Body of pancreas (tissue), 4 donors: Measurements from ENCODE around the gene TPRA1.

Experiments used
- CTCF ChIP-seq, 7 experiments: fragments of 450-650 bp in 4 of 7; fragments of 200-600 bp in 3 of 7; sonication (generic) in 3 of 7; IDR thresholded peaks; one replicate each; pipeline ENCODE4 v1.5.1; 2016 to 2019; ENCODE audit warnings: antibody characterized with exemption in 7 of 7
- POLR2A ChIP-seq, 3 donors: fragments of 450-650 bp; IDR thresholded peaks; one replicate each; pipeline ENCODE4 v1.6.1; 2016; ENCODE audit warnings: antibody characterized with exemption in 3 of 3, mild to moderate bottlenecking in 2 of 3

DNA sequence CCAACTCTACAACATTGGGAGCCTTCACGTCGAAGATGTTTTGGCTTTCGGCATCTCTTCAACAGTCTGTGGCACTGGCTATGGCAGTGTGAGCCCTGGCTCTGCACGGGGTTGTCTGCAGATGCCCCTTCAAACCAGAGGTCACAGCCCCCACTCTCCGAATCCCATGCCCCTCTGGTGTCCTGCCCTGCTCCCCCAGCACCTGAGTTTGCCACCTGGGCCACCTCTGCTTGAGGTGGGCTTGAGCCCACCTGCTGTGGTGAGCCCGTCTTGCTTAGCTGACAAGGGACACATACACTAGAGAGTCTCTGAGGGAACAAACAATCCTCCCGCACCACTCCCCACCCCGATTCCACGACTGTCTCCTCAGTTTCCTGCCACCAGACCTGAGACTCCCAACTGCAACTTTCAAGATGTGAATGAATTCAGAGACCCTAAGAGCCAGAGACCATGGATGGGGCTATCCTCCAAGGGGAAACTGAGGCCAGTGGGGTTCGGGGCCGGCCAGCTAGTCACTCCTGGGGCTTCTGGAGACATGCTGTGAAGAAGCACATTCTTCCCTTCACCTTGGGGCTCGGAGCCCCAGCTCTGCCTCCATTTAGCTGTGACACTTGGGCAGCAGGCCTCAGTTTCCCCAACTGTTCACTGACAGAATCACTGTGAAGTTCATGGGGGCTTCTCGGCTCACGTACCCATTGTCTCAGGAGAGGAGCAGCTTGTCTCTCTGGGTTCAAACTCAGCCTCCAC is 44.6 kb downstream of the TPRA1 start:
- no peak for TF ChIP-seq CTCF (IDR thresholded peaks at IDR 0.05)
- TF ChIP-seq POLR2A (IDR thresholded peaks at IDR 0.05): no peak
